Brain microvascular endothelial cell (primary cell): ENCODE measurements around the gene POU2F3.
A peak's percentile ranks its signal among the peaks of the same experiment; 100 is the strongest.

Experiments used
- DNase-seq: peaks from one replicate; pipeline ENCODE4 v3.0.0-alpha.2; 2020
- H3K27ac ChIP-seq: fragments of 250-450 bp; sonication (Bioruptor Pico); 2 replicates; pipeline ENCODE4 v1.5.1; 2020; ENCODE audit warnings: mild to moderate bottlenecking, moderate library complexity
- H3K27me3 ChIP-seq: fragments of 250-450 bp; sonication (Bioruptor Pico); replicated peaks from 2 replicates; pipeline ENCODE4 v1.5.1; 2020; ENCODE audit warnings: mild to moderate bottlenecking
- H3K36me3 ChIP-seq: fragments of 250-450 bp; sonication (Bioruptor Pico); replicated peaks from 2 replicates; pipeline ENCODE4 v1.5.1; 2020; ENCODE audit warnings: mild to moderate bottlenecking
- H3K4me3 ChIP-seq: 2 replicates; pipeline ENCODE4 v1.5.1; 2011; ENCODE audit warnings: low read depth, mild to moderate bottlenecking, control low read depth, low read length, moderate library complexity
- CTCF ChIP-seq: IDR thresholded peaks from 2 replicates; pipeline ENCODE4 v1.5.1; 2011; ENCODE audit warnings: low read depth, mild to moderate bottlenecking, moderate library complexity, low read length, control low read depth, inconsistent platforms; ENCODE audit errors: missing control alignments
- in situ Hi-C: cut with HindIII; loops from 2 replicates; pipeline ENCODE4 v1.10.0; 2017; ENCODE audit warnings: low sequenced_read_pairs, low pct_ligation_motif_present

POU2F3 gene

DNA sequence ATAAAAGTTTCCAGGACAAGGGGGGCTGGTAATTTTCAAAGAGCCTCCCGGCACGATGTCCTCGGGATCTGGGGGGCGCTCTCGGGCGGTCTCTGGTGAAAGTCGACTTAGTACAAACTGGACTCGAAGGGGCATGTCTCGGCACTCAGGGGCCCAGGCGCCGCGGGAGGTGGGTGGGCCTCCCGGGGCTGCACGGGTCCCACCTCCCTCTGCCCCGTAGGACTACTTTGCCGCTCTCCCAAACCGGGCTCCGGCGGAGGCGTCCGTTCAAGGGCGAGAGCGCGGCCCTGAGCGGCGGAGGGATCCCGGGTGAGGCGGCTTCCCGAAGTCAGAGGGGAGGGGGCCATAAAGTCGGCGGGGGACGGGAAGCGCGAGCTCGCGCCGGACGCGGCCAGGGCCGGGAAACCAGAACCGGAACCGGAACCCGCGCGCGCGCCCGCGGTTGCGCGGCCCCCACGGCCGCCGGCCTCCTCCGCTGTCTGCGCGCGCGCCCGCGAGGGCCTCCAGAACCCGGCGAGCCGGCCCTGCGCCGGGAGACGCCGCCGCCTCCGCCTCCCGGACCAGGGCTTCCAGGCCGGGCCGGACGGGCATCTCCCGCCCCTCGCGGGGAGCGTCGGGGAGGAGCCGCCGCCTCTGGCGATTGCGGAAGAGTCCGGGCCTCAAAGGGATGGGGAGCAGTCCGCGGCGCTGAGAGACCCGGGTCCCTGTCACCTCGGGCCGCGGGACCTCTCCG, 96.1 kb downstream of the POU2F3 start, which contains the start of gene ARHGEF12:
Gene ARHGEF12, plus strand, starts transcription at position 506 of the 733 bp plus-strand sequence. CDS start 831 bp downstream, outside the sequence.
- H3K27me3 ChIP-seq = no peaks in the 10 kb centered on the region
- in situ Hi-C loops = no loop called here
- H3K4me3 ChIP-seq = peak within 1 kb of the TSS; percentile 84
- TF ChIP-seq CTCF = peak; percentile 55
- H3K27ac ChIP-seq = peak within 1 kb of the TSS; percentile 76
- peak; percentile 93 for DNase-seq
- no peaks in the 10 kb centered on the region for H3K36me3 ChIP-seq

GRCh38 chr11:120336641-120337354, 96.9 kb downstream of the POU2F3 start:
- no peak for TF ChIP-seq CTCF
- Histone ChIP-seq H3K36me3 (no peaks in the 10 kb centered on the region), H3K27me3 (no peaks in the 10 kb centered on the region), H3K27ac (peak overlapping the region; percentile 76), H3K4me3 (peak overlapping the region; percentile 84)
- DNase-seq = no peak
- in situ Hi-C loops = no loop called here

DNA sequence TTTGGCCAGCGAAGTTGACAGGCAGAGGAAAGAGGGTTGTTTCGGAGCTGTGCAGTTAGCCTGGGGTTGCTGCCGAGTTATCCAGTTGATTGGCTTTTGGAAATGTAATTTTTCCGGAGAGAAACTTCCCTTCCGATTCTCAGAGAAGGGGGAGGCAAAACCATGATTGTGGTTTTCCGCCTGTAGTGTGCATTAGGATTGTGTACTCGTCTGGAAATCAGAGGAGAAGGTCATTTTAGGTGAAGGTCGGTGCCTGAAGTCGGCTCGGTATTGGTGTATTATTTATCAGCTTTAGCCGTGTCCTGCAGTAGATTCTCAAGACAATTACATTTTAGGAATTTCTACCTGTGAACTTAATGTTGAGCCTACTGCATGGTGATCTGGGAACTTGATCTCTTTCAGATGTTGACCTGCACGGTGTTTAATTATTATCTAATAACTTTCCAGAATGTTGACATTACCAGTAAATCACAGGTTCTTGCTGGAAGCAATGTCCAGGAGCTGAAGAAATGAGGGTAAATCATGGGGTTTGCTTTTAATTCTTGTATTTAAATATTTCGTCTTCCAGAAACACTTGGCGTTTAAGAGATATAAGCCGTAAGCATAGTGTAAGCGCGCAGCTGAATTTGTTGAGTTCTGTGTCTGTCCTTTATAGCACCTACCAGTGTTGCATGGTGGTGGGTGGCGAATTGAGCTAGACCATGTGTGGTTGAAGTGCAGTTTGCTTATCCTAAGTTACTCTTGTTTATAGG, 97.6 kb downstream of the POU2F3 start:
- Histone ChIP-seq H3K4me3 (peak overlapping the region; percentile 84), H3K27me3 (no peaks in the 10 kb centered on the region), H3K27ac (peak overlapping the region; percentile 76), H3K36me3 (no peaks in the 10 kb centered on the region)
- in situ Hi-C loops = no loop called here
- no peak for TF ChIP-seq CTCF
- DNase-seq = no peak

DNA sequence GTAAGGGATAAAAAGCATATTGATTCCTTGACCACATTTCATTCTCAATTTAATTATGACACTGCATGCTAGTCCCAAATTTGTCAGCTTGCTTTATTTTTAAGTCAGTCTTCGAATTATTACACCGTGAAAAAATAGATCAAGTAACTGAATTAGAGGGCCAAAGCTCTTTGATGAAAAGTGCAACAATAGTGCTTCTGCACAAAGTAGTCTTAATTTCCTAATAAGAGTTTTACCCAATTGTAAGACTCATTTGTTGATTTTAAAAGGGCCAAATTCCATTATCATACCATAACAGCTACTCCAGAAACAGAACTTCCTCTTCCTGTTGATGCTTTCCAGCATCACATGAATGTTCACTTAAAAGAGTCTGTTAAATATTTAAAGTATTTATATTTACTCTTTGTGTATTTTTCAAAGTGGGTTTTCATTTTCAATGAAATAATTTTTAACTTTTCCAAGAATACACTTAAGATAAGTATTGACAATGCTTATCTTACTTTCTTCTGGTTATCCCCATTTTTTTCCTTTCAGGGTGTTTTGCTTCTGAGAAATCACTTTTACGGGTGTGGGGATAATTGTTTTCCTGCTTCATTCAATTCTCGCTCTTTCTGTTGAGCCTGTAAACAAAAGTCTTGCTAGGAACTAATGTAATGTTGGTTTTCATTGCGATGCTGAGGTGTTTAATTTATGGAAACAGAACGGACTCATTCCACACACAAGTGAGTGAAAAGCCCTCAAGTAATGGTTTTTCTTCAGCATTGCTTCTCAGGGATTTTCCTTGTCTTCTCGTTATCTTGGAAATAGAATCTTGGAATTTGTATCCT, 98.4 kb downstream of the POU2F3 start:
- DNase-seq = no peak
- TF ChIP-seq CTCF = no peak
- Histone ChIP-seq H3K36me3 (no peaks in the 10 kb centered on the region), H3K4me3 (peak overlapping the region; percentile 84), H3K27ac (peak overlapping the region; percentile 26), H3K27me3 (no peaks in the 10 kb centered on the region)
- in situ Hi-C loops = no loop called here

DNA sequence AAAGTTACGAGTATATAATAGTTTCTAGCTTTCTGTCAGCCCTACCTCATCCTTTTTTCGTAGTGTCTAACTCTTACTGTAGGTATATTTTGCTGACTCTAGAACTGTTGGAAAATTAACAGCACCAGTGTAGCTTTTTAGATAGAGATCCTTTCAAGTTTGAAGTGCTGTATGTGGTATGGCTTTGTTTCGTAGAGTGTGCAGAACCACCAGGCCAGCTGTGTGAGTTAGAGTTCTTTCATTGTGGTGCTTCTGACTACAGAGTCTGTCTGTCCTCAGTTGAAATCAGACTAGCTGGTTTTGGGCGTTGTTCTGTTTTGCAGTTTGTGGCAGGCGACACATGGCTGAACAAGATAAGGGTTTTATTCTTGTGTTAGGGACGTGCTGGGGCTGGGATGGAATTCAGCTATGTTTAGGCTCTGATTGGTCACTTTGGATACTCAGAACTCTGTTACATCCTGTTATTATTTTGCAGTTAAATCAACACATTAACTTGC, 99.5 kb downstream of the POU2F3 start:
- Histone ChIP-seq H3K36me3 (no peaks in the 10 kb centered on the region), H3K27ac (peak overlapping the region; percentile 28), H3K27me3 (no peaks in the 10 kb centered on the region), H3K4me3 (peak overlapping the region; percentile 84)
- in situ Hi-C loops = no loop called here
- no peak for TF ChIP-seq CTCF
- no peak for DNase-seq
